PC-3 (cell line): ENCODE data around the gene KICS2. TPM values are rescaled to one million over a fixed set of nuclear protein-coding genes. Genes with fewer than 3 reads are reported as not detected.

Source experiments
- ATAC-seq: fragments of 200-7000 bp; cut with Tn5 transposase; 2 replicates; pipeline ENCODE4 v1.9.1; 2020; ENCODE audit warnings: mild to moderate bottlenecking, moderate library complexity
- BruUV-seq: library from RNA; stranded (reverse); fragments of 400-500 nt; replicated peaks from 2 replicates; lab custom pipeline; 2021; lab: Mats Ljungman, UMichigan
- CTCF ChIA-PET: fragments of 300-600 bp; sonication (Branson Sonifier 250); formaldehyde crosslinking; loops from one replicate; lab custom pipeline; 2022; ENCODE audit warnings: antibody characterized with exemption; lab: Charles Lee
- POLR2A ChIA-PET: fragments of 300-600 bp; sonication (Branson Sonifier 250); formaldehyde crosslinking; loops from one replicate; lab custom pipeline; 2022; ENCODE audit warnings: antibody characterized with exemption; ENCODE audit not compliant: unreplicated experiment; lab: Charles Lee
- DNase-seq: peaks from one replicate; pipeline ENCODE4 v3.0.0-alpha.2; 2015
- H2AFZ ChIP-seq: fragments of 300-600 bp; sonication (generic); 2 replicates; pipeline ENCODE4 v1.6.0; 2016; ENCODE audit warnings: antibody characterized with exemption, low read length
- H3F3A ChIP-seq: fragments of 300-600 bp; sonication (generic); one replicate; pipeline ENCODE4 v1.6.0; 2017; ENCODE audit warnings: antibody characterized with exemption, low read length, control low read depth, mild to moderate bottlenecking; ENCODE audit not compliant: unreplicated experiment
- H3K27ac ChIP-seq: fragments of 300-600 bp; sonication (generic); 2 replicates; pipeline ENCODE4 v1.5.1; 2016; ENCODE audit warnings: mild to moderate bottlenecking, low read length
- H3K27me3 ChIP-seq: fragments of 300-600 bp; sonication (generic); 2 replicates; pipeline ENCODE4 v1.6.1; 2016; ENCODE audit warnings: low read length, mixed read lengths
- H3K36me3 ChIP-seq: fragments of 300-600 bp; sonication (generic); 2 replicates; pipeline ENCODE4 v1.6.1; 2016; ENCODE audit warnings: low read depth, mixed run types, low read length, mixed read lengths
- H3K4me1 ChIP-seq: fragments of 300-600 bp; sonication (generic); 2 replicates; pipeline ENCODE4 v1.5.1; 2016; ENCODE audit warnings: low read length; ENCODE audit not compliant: insufficient read depth
- H3K4me2 ChIP-seq: fragments of 300-600 bp; sonication (generic); 2 replicates; pipeline ENCODE4 v1.6.0; 2016; ENCODE audit warnings: low read length
- H3K4me3 ChIP-seq: fragments of 300-600 bp; sonication (generic); 2 replicates; pipeline ENCODE4 v1.5.1; 2016; ENCODE audit warnings: mild to moderate bottlenecking, low read length, mixed read lengths
- H3K79me2 ChIP-seq: fragments of 300-600 bp; sonication (generic); 2 replicates; pipeline ENCODE4 v1.6.1; 2017; ENCODE audit warnings: low read length, mixed read lengths
- H3K9ac ChIP-seq: fragments of 300-600 bp; sonication (generic); 2 replicates; pipeline ENCODE4 v1.6.0; 2016; ENCODE audit warnings: mild to moderate bottlenecking, low read length
- H3K9me2 ChIP-seq: fragments of 300-600 bp; sonication (generic); replicated peaks from 2 replicates; pipeline ENCODE4 v1.6.1; 2016; ENCODE audit warnings: mixed run types, low read length, mixed read lengths
- H3K9me3 ChIP-seq: fragments of 300-600 bp; sonication (generic); 2 replicates; pipeline ENCODE4 v1.6.1; 2016; ENCODE audit warnings: low read length, mixed read lengths
- H4K20me1 ChIP-seq: fragments of 300-600 bp; sonication (generic); 2 replicates; pipeline ENCODE4 v1.6.1; 2016; ENCODE audit warnings: low read length, mixed read lengths
- EZH2 ChIP-seq: fragments of 300-600 bp; sonication (generic); IDR thresholded peaks from one replicate; pipeline ENCODE4 v1.6.1; 2017; ENCODE audit warnings: antibody characterized with exemption, mild to moderate bottlenecking, low read length; ENCODE audit not compliant: unreplicated experiment
- EZH2phosphoT487 ChIP-seq: fragments of 300-600 bp; sonication (generic); IDR thresholded peaks from 2 replicates; pipeline ENCODE4 v1.6.1; 2018; ENCODE audit warnings: mild to moderate bottlenecking, antibody characterized with exemption, low read length, borderline replicate concordance
- intact Hi-C: fragments of 100-400 bp; cut with micrococcal nuclease; formaldehyde crosslinking; loops from 2 replicates; pipeline ENCODE4 v1.9.0; 2023
- total RNA-seq: library from RNA; depleted of rRNA; stranded (reverse); fragments of >200 nt; gene quantifications from 2 replicates; pipeline ENCODE4 v1.2.3, GENCODE V29; 2014; rRNA removed
- TF ChIP-seq, protein P1 (sequence below): fragments of 300-600 bp; sonication (generic); conservative IDR thresholded peaks from 2 replicates; pipeline ENCODE4 v1.5.1; 2017; ENCODE audit warnings: antibody characterized with exemption, low read depth, mild to moderate bottlenecking, low read length

Gene KICS2
- total RNA-seq, 1 experiment from 2014 or later, result 11.9 TPM

DNA sequence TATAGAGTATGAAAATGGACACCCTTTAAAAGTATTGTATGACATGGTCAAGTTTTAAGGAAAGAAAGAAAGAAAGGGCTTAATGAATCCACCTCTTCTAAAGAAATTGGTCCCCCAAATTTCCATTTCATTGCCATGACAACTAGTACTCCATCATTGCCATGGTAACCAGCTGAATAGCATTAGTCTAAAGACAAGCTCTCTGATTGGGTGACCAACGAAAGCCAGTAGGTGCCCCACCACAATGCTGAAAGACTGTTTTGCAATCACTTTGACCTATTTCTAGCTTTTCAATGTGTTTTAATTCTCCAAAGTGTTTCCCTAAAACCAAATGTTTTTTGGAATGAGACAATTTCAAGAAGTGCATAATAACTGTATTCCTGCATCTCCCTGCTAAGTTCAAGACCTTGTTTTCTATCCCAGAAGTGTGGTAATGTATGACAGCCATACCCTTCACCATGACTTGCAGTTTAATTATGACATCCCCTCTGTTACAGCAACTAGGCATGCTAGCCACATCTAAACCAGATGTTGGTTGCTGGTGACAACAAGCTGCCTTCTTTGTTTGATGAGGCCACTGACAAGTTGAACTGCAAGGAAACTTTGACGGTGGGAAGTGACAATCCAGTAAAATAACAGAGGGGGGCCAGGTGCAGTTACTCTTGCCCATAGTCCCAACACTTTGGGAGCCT lies 46.7 kb downstream of the KICS2 start:
- H3K4me3 ChIP-seq, result no peak overlapping the region
- intact Hi-C loops, result no loop called here
- H3K9me3 ChIP-seq, result no peaks in the 10 kb centered on the region
- peaks cover 8% of the 10 kb centered on the region for H3F3A ChIP-seq
- no peaks in the 10 kb centered on the region for H4K20me1 ChIP-seq
- no peak overlapping the region for H2AFZ ChIP-seq
- ATAC-seq, result no peak
- no peaks in the 10 kb centered on the region for H3K27me3 ChIP-seq
- H3K27ac ChIP-seq, result no peak overlapping the region
- POLR2A ChIA-PET, result no interaction called here
- H3K9me2 ChIP-seq, result no peaks in the 10 kb centered on the region
- no peak for DNase-seq
- H3K4me2 ChIP-seq, result no peak overlapping the region
- H3K4me1 ChIP-seq, result peaks cover 53% of the 10 kb centered on the region
- H3K36me3 ChIP-seq, result no peaks in the 10 kb centered on the region
- no peaks in the 10 kb centered on the region for H3K79me2 ChIP-seq
- H3K9ac ChIP-seq, result no peak overlapping the region
- no TSS peak for BruUV-seq
- CTCF ChIA-PET, result no interaction called here
- TF ChIP-seq EZH2, result no peak
- TF ChIP-seq, protein P1, sequence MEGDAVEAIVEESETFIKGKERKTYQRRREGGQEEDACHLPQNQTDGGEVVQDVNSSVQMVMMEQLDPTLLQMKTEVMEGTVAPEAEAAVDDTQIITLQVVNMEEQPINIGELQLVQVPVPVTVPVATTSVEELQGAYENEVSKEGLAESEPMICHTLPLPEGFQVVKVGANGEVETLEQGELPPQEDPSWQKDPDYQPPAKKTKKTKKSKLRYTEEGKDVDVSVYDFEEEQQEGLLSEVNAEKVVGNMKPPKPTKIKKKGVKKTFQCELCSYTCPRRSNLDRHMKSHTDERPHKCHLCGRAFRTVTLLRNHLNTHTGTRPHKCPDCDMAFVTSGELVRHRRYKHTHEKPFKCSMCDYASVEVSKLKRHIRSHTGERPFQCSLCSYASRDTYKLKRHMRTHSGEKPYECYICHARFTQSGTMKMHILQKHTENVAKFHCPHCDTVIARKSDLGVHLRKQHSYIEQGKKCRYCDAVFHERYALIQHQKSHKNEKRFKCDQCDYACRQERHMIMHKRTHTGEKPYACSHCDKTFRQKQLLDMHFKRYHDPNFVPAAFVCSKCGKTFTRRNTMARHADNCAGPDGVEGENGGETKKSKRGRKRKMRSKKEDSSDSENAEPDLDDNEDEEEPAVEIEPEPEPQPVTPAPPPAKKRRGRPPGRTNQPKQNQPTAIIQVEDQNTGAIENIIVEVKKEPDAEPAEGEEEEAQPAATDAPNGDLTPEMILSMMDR, result no peak
- TF ChIP-seq EZH2phosphoT487, result no peak

DNA sequence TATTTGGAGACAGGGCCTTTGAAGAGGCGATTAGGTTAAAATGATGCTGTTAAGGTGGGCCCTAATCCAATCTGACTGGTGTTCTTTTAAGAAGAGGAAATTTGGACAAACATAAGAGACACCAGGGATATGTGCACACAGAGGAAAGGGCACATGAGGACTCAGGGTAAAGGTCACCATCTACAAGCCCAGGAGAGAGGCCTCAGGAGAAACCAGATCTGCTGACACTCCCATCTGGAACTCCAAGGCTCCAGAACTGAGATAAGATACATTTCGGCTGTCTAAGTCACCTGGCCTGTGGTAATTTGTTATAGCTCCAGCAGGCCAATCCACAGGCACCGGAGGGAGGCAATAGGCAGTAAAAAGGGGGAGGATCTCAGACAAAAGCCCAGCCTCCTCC lies 48.6 kb downstream of the KICS2 start:
- H3K27ac ChIP-seq, result no peak overlapping the region
- TF ChIP-seq EZH2 (no peak), EZH2phosphoT487 (no peak)
- TF ChIP-seq, protein P1, result no peak
- no peak for ATAC-seq
- no peaks in the 10 kb centered on the region for H3K79me2 ChIP-seq
- DNase-seq, result no peak
- peaks cover 36% of the 10 kb centered on the region for H3K4me1 ChIP-seq
- no TSS peak for BruUV-seq
- POLR2A ChIA-PET, result no interaction called here
- peaks cover 6% of the 10 kb centered on the region for H3F3A ChIP-seq
- no peak overlapping the region for H2AFZ ChIP-seq
- H3K9ac ChIP-seq, result no peak overlapping the region
- no peaks in the 10 kb centered on the region for H3K27me3 ChIP-seq
- H4K20me1 ChIP-seq, result no peaks in the 10 kb centered on the region
- H3K4me3 ChIP-seq, result no peak overlapping the region
- H3K9me3 ChIP-seq, result no peaks in the 10 kb centered on the region
- no peaks in the 10 kb centered on the region for H3K9me2 ChIP-seq
- CTCF ChIA-PET, result no interaction called here
- intact Hi-C loops, result no loop called here
- no peaks in the 10 kb centered on the region for H3K36me3 ChIP-seq
- no peak overlapping the region for H3K4me2 ChIP-seq

Other genes starting within 250 kb of the KICS2 start
- gene C12orf56, start 168.5 kb upstream of the KICS2 start, total RNA-seq, result 5.7 and 8.1 TPM in 2 replicates
- gene XPOT, start 182.1 kb upstream of the KICS2 start, total RNA-seq, result 53.0 and 62.0 TPM in 2 replicates
- gene TBK1, start 229.8 kb upstream of the KICS2 start, total RNA-seq, result 23.1 and 23.7 TPM in 2 replicates